Spleen (tissue), 11 donors: ENCODE results near the gene SRPRB. TPM values are rescaled to one million over a fixed set of nuclear protein-coding genes. Genes with fewer than 3 reads are reported as not detected.

ENCODE experiments used
- DNase-seq: peaks from one replicate; pipeline ENCODE4 v3.0.0-alpha.2; 2020
- H3K27ac ChIP-seq, 8 donors: fragments of 200-600 bp; sonication (generic) in 7 of 8; 1 replicate in 4 of 8; 2 replicates in 4 of 8; pipeline versions ENCODE4 v1.5.0 to v1.8.0; 2016 to 2021; ENCODE audit warnings: inconsistent platforms in 4 of 8, mild to moderate bottlenecking in 4 of 8, moderate library complexity in 1 of 8
- H3K27me3 ChIP-seq, 7 donors: fragments of 200-600 bp; sonication (generic) in 6 of 7; replicated peaks in 1 of 7; 1 replicate in 4 of 7; 2 replicates in 3 of 7; pipeline versions ENCODE4 v1.5.0 to v1.8.0; 2016 to 2021; ENCODE audit warnings: inconsistent platforms in 3 of 7, mild to moderate bottlenecking in 1 of 7
- H3K36me3 ChIP-seq, 6 donors: fragments of 200-600 bp; sonication (generic) in 5 of 6; 1 replicate in 4 of 6; 2 replicates in 2 of 6; pipeline versions ENCODE4 v1.5.0 to v1.8.0; 2016 to 2021; ENCODE audit warnings: inconsistent platforms in 2 of 6
- H3K4me1 ChIP-seq, 6 donors: fragments of 200-600 bp; sonication (generic) in 5 of 6; 1 replicate in 3 of 6; 2 replicates in 3 of 6; pipeline versions ENCODE4 v1.5.0 to v1.8.0; 2016 to 2021; ENCODE audit warnings: inconsistent platforms in 3 of 6
- H3K4me3 ChIP-seq, 8 donors: fragments of 200-600 bp; sonication (generic) in 7 of 8; 1 replicate in 4 of 8; 2 replicates in 4 of 8; pipeline versions ENCODE4 v1.5.0 to v1.8.0; 2016 to 2021; ENCODE audit warnings: inconsistent platforms in 4 of 8, mild to moderate bottlenecking in 4 of 8, moderate library complexity in 2 of 8
- H3K9me3 ChIP-seq, 8 donors: fragments of 200-600 bp; sonication (generic) in 7 of 8; 1 replicate in 4 of 8; 2 replicates in 4 of 8; pipeline versions ENCODE4 v1.5.0 to v1.8.0; 2016 to 2021; ENCODE audit warnings: inconsistent platforms in 4 of 8
- CTCF ChIP-seq, 11 experiments: fragments of 200-600 bp in 7 of 11; fragments of 450-650 bp in 4 of 11; sonication (generic) in 4 of 11; IDR thresholded peaks in 8 of 11; conservative IDR thresholded peaks in 3 of 11; 1 replicate in 7 of 11; 2 replicates in 4 of 11; pipeline versions ENCODE4 v1.4.0 to v1.8.0; 2016 to 2021; ENCODE audit warnings: antibody characterized with exemption in 11 of 11, inconsistent platforms in 4 of 11, mild to moderate bottlenecking in 1 of 11
- POLR2A ChIP-seq, 3 donors: fragments of 450-650 bp; IDR thresholded peaks; one replicate each; pipeline ENCODE4 v1.5.1; 2017; ENCODE audit warnings: antibody characterized with exemption in 3 of 3, mild to moderate bottlenecking in 1 of 3
- POLR2AphosphoS5 ChIP-seq, 3 donors: sonication (generic); formaldehyde crosslinking; IDR thresholded peaks; one replicate each; pipeline ENCODE4 v1.5.1; 2017; ENCODE audit warnings: antibody characterized with exemption in 3 of 3
- WGBS, 5 donors: extraction: QIAGEN DNeasy Blood & Tissue Kit in 3 of 5; methylation state at CpG; one replicate each; pipeline versions ENCODE4 v1.1.5 to v1.1.7; 2013 to 2018; 5-methylcytosine and 5-hydroxymethylcytosine counted together
- intact Hi-C: fragments of 100-400 bp; cut with DNase I; formaldehyde crosslinking; loops from one replicate; pipeline ENCODE4 v1.15.0; 2023; ENCODE audit warnings: low total_unique reads
- polyA plus RNA-seq, 3 donors: library from polyadenylated mRNA; stranded (reverse); fragments of 200-250 nt; gene quantifications; one replicate each; pipeline ENCODE4 v1.2.1, GENCODE V29; 2013
- total RNA-seq, 7 donors: library from RNA; depleted of rRNA in 3 of 7; stranded (reverse); fragments of >200 nt in 3 of 7; fragmentation: NEBNext Ultra II Directional in 4 of 7; extraction: Animal tissue kit (Norgen Biotek cat#: 25700) in 4 of 7; gene quantifications; one replicate each; pipeline versions ENCODE4 v1.1.0 to v1.2.1, GENCODE V29; 2016 to 2021
- donor health status: healthy with polysubstance abuse.
- donor health status: DM: no; HTN: no; CAD: no; lungs with moderate emphysema.
- donor health status: DM: no; HTN: no; CAD: no.
- donor health status: Bipolar disorder and iron deficiency.
- donor health status: healthy.
- donor health status: DM: no; HTN: no; CAD: no.
- donor health status: DM: yes; HTN: yes; CAD: no.

SRPRB gene
- total and polyA plus RNA-seq, 10 donors: 11.5 to 38.5 (median 25.9) TPM

- 87 to 95% (median 91%) methylated on average over 3 of the region's 3 CpGs for WGBS, 5 donors
- Histone ChIP-seq H3K4me1 (peaks cover 0 to 10% (median 0%) of the 10 kb centered on the region in 6 donors), H3K27me3 (no peaks in the 10 kb centered on the region), H3K36me3 (peaks cover 0 to 98% (median 59%) of the 10 kb centered on the region in 6 donors), H3K4me3 (no peak overlapping the region), H3K27ac (no peak overlapping the region), H3K9me3 (no peaks in the 10 kb centered on the region)
- TF ChIP-seq CTCF (IDR thresholded peaks at IDR 0.05 in 8 of 11, conservative IDR thresholded peaks at IDR 0.05 in 3 of 11) (no peak), POLR2AphosphoS5 (IDR thresholded peaks at IDR 0.05) (no peak), POLR2A (IDR thresholded peaks at IDR 0.05) (no peak)
- intact Hi-C loops: no loop called here
- no peak for DNase-seq
Measured at GRCh38 chr3:133820889-133821675, 15.5 kb downstream of the SRPRB start.

GRCh38 chr3:133821767-133822638 lies 16.4 kb downstream of the SRPRB start:
- H3K27ac ChIP-seq: no peak overlapping the region
- no peak for DNase-seq
- no peak overlapping the region for H3K4me3 ChIP-seq
- peaks cover 0 to 98% (median 54%) of the 10 kb centered on the region in 6 donors for H3K36me3 ChIP-seq
- H3K27me3 ChIP-seq: no peaks in the 10 kb centered on the region
- WGBS, 5 donors: 81 to 87% (median 86%) methylated on average over 7 to 8 of the region's 8 CpGs
- TF ChIP-seq POLR2A (IDR thresholded peaks at IDR 0.05) (no peak), POLR2AphosphoS5 (IDR thresholded peaks at IDR 0.05) (no peak), CTCF (IDR thresholded peaks at IDR 0.05 in 8 of 11, conservative IDR thresholded peaks at IDR 0.05 in 3 of 11) (peak in 1 of 11 experiments; percentile 21)
- H3K4me1 ChIP-seq: peaks cover 0 to 10% (median 0%) of the 10 kb centered on the region in 6 donors
- intact Hi-C loops: no loop called here
- H3K9me3 ChIP-seq: no peaks in the 10 kb centered on the region

GRCh38 chr3:133824961-133825485 lies 19.4 kb downstream of the SRPRB start:
- Histone ChIP-seq H3K4me1 (no peaks in the 10 kb centered on the region), H3K4me3 (no peak overlapping the region), H3K9me3 (no peaks in the 10 kb centered on the region), H3K27ac (no peak overlapping the region), H3K36me3 (peaks cover 0 to 72% (median 41%) of the 10 kb centered on the region in 6 donors), H3K27me3 (no peaks in the 10 kb centered on the region)
- intact Hi-C loops: no loop called here
- 86 to 96% (median 91%) methylated on average over 8 of the region's 8 CpGs for WGBS, 5 donors
- no peak for DNase-seq
- TF ChIP-seq POLR2A (IDR thresholded peaks at IDR 0.05): no peak
- TF ChIP-seq CTCF (IDR thresholded peaks at IDR 0.05 in 8 of 11, conservative IDR thresholded peaks at IDR 0.05 in 3 of 11): no peak
